Activated naive CD8-positive, alpha-beta T cell treated with anti-CD3 and anti-CD28 coated beads, Interleukin-2, amount 10 ng/mL, durations not matched to agents 7 days and 5 days (primary cell): ENCODE data around the gene GDF10. TPM values are rescaled to one million over a fixed set of nuclear protein-coding genes. Genes with fewer than 3 reads are reported as not detected.

Experiments
- ATAC-seq: fragments of 150-1000 bp; cut with Tn5 transposase; one replicate; pipeline ENCODE4 v1.10.0; 2021; ENCODE audit warnings: low read depth, moderate library complexity
- POLR2A ChIA-PET: fragments of 350-600 bp; sonication (Branson Sonifier 250); formaldehyde crosslinking; loops from one replicate; lab custom pipeline; 2021; ENCODE audit warnings: antibody characterized with exemption; lab: Charles Lee
- DNase-seq: peaks from one replicate; pipeline ENCODE4 v3.0.0; 2021
- H3K27ac Mint-ChIP-seq: one replicate; pipeline ENCODE4 v1.8.0; 2022; ENCODE audit warnings: mild to moderate bottlenecking, mixed read lengths
- H3K27me3 Mint-ChIP-seq: one replicate; pipeline ENCODE4 v1.8.0; 2022; ENCODE audit warnings: mild to moderate bottlenecking, moderate library complexity, mixed read lengths
- H3K36me3 Mint-ChIP-seq: one replicate; pipeline ENCODE4 v1.8.0; 2021; ENCODE audit warnings: mild to moderate bottlenecking, mixed read lengths
- H3K4me1 Mint-ChIP-seq: one replicate; pipeline ENCODE4 v1.8.0; 2021; ENCODE audit warnings: mixed read lengths
- H3K4me3 Mint-ChIP-seq: one replicate; pipeline ENCODE4 v1.8.0; 2022; ENCODE audit warnings: mild to moderate bottlenecking, moderate library complexity, mixed read lengths
- H3K9me3 Mint-ChIP-seq: one replicate; pipeline ENCODE4 v1.8.0; 2021; ENCODE audit warnings: mixed read lengths
- total RNA-seq, 2 experiments: library from RNA; stranded (reverse); gene quantifications; one replicate each; pipeline ENCODE4 v1.2.3, GENCODE V29; 2021

GDF10 gene
- total RNA-seq, 2 experiments from 2014 or later: 0.11 TPM

DNA sequence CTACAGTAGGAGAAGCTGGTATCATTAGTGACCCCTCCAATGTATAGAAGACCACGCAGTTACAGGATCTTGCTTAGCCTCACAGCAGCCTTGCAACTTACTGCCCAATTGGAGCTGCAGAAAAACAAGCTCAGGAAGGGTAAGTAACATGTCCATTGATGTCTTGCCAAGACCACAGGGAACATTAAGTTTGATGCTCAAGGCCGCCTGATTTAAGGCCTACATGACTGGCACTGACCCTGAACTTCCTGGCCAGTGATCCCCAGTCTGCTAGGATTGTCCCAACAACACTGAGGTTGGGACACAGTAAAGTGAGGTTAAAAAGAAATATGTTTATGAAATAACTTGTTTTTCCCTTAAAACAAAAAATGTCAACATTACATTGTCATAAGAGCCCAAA lies 15.4 kb downstream of the GDF10 start:
- POLR2A ChIA-PET: interaction anchor here (1.2 kb wide), 1 partner anchor 268 kb away, joined by 3 read pairs; no protein-coding TSS in a partner anchor

DNA sequence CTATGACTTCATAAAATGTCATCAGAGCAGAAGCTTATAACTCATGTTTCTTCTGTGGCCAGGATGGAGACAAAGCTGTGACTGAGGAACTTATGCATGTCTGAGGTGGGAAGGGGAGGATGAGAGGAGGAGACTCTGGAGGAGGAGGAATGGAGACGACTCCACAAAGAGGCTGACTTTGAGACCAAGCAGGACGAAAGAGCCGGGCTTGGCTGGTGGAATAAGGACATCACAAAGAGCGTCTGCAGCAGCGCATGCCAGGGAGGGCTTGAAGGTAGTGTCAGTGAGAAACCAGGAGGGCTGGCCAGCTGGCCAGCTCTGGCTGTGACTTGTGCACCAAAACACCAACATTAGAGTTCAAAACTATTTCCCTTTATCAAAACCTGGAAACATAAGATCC lies 16.1 kb downstream of the GDF10 start:
- Mint-ChIP-seq H3K4me1 (peaks cover 10% of the 10 kb centered on the region), H3K9me3 (no peaks in the 10 kb centered on the region), H3K36me3 (no peaks in the 10 kb centered on the region), H3K27ac (no peak overlapping the region), H3K4me3 (no peak overlapping the region), H3K27me3 (peaks cover 3% of the 10 kb centered on the region)
- ATAC-seq (no peak), DNase-seq (no peak)
- POLR2A ChIA-PET: no interaction called here

More for the DNA sequence above, 15.4 kb downstream of the GDF10 start:
- H3K4me3 Mint-ChIP-seq: no peak overlapping the region
- ATAC-seq (no peak), DNase-seq (no peak)
- H3K27me3 Mint-ChIP-seq: no peaks in the 10 kb centered on the region
- peaks cover 16% of the 10 kb centered on the region for H3K4me1 Mint-ChIP-seq
- H3K27ac Mint-ChIP-seq: no peak overlapping the region
- no peaks in the 10 kb centered on the region for H3K9me3 Mint-ChIP-seq
- no peaks in the 10 kb centered on the region for H3K36me3 Mint-ChIP-seq

DNA sequence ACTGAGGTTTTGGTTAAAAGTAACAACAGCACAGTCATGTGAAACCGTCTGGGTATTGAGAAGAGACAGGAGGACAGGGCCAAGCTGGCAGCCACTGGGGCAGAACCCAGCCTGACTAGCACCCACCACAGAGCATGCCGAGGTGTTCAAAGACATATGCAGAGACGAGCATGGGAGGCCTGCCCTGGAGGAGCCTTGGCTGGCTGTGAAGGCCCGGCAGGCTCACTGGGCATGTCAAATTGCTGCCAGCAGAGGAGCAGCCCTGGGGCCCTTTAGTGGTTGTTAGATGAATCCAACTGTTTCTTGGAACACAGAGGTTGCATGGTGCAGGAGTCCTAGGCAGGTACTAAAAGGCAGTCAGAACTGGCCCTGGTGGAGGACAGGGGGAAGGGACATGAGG lies 17.3 kb downstream of the GDF10 start:
- Mint-ChIP-seq H3K4me3 (no peak overlapping the region), H3K27ac (no peak overlapping the region), H3K36me3 (no peaks in the 10 kb centered on the region), H3K4me1 (no peaks in the 10 kb centered on the region), H3K27me3 (peaks cover 4% of the 10 kb centered on the region), H3K9me3 (no peaks in the 10 kb centered on the region)
- no peak for ATAC-seq
- DNase-seq: no peak
- POLR2A ChIA-PET: no interaction called here

DNA sequence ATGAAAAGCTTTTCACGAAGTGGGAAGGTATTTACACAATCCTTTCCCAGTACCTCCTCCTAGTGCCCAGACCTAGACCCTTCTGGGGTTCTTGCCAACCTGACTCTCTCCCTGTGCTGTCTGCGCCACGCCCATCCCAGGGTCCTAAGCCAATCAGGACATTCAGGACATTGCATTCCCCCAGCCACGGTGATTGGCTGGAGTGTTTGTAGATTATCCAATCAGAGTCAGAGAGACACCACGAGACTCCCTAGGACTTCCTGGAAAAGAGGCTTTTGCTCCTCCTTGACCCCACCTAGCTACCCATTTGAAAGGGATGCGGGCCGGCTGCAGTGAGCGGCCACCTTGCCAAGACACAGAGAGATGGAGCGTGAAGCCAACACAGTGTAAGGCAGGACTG lies 18.7 kb downstream of the GDF10 start:
- Mint-ChIP-seq H3K9me3 (no peaks in the 10 kb centered on the region), H3K36me3 (no peaks in the 10 kb centered on the region), H3K4me3 (no peak overlapping the region), H3K27ac (no peak overlapping the region), H3K4me1 (peaks cover 1% of the 10 kb centered on the region), H3K27me3 (peaks cover 6% of the 10 kb centered on the region)
- peak; percentile 8 for DNase-seq
- POLR2A ChIA-PET: interaction anchor here (0.6 kb wide), 1 partner anchor 20 kb away, joined by 3 read pairs; no protein-coding TSS in a partner anchor
- no peak for ATAC-seq

DNA sequence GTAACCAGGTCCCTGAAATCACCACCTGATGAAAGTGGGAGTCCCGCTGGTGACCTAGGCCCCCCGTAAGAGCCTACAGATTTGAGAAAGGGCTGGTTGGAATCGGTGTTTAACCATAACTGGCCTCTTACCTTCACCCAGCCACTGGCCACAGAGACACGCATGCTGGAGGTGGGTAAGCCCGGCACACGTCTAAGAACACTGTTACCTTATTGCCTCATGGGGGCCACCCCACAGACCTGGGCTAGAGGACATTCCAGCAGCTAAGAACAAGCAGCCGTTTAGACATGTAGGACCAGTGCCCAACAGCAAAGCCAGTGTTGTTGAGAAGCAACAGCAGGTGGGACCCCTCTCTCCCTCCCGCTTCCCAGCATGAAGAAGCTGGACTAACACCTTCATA lies 19.8 kb downstream of the GDF10 start:
- POLR2A ChIA-PET: no interaction called here
- no peaks in the 10 kb centered on the region for H3K36me3 Mint-ChIP-seq
- DNase-seq (no peak), ATAC-seq (no peak)
- no peak overlapping the region for H3K27ac Mint-ChIP-seq
- H3K4me1 Mint-ChIP-seq: peaks cover 1% of the 10 kb centered on the region
- no peaks in the 10 kb centered on the region for H3K9me3 Mint-ChIP-seq
- peaks cover 6% of the 10 kb centered on the region for H3K27me3 Mint-ChIP-seq
- H3K4me3 Mint-ChIP-seq: no peak overlapping the region

DNA sequence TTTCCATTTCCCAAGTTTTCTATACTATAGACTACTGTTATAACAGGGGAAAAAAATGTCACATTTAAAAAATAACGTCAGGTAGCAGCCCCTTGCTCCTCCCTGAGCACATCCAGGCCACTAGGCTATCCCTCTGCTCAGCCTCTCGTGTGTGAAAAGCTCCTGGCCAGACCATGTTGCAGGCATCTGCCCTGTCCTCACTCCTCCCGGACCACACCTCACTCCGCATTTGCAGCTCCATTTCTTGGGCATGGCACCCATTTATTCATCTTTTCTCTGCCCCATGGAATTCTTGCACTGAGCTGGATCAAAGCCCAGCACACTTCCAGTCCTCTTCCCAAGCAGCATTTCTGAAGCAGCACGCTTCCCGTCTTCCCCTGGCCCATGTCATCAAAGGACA lies 20.8 kb downstream of the GDF10 start:
- Mint-ChIP-seq H3K27ac (no peak overlapping the region), H3K4me1 (peaks cover 1% of the 10 kb centered on the region), H3K9me3 (no peaks in the 10 kb centered on the region), H3K27me3 (peaks cover 6% of the 10 kb centered on the region), H3K4me3 (no peak overlapping the region), H3K36me3 (no peaks in the 10 kb centered on the region)
- DNase-seq (no peak), ATAC-seq (no peak)
- POLR2A ChIA-PET: no interaction called here

DNA sequence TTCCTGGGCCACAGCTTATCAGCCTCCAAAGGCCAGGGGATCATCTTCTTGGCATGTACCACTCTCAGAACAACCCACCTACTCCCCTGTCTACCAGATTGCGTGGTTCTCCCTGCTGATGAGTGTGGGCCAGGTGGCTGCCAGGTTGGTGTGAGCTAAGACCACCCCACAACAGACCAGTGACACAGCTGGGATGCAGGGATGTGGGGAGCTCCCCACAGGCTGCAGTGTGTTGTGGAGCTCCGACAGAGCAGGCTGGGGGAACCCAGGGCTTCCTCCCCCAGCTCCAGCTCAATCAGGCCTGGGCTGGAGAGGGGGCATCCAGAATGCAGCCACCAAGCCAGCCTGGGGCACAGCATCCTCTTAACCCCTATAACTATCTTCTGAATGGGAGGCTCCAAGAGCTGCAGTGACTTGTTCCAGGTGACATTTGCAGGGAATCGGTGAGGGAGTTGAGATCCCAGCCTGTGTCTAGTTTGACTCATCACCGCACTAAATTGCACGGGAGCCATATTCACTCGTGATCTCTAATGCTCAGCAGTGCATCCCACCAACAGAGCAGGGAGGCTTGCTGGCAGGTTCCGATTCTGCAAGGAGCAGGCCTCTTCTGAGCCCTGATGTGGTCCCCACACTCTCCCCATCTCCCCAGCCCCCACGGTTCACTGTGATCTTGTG lies 21.7 kb downstream of the GDF10 start:
- no peaks in the 10 kb centered on the region for H3K36me3 Mint-ChIP-seq

DNA sequence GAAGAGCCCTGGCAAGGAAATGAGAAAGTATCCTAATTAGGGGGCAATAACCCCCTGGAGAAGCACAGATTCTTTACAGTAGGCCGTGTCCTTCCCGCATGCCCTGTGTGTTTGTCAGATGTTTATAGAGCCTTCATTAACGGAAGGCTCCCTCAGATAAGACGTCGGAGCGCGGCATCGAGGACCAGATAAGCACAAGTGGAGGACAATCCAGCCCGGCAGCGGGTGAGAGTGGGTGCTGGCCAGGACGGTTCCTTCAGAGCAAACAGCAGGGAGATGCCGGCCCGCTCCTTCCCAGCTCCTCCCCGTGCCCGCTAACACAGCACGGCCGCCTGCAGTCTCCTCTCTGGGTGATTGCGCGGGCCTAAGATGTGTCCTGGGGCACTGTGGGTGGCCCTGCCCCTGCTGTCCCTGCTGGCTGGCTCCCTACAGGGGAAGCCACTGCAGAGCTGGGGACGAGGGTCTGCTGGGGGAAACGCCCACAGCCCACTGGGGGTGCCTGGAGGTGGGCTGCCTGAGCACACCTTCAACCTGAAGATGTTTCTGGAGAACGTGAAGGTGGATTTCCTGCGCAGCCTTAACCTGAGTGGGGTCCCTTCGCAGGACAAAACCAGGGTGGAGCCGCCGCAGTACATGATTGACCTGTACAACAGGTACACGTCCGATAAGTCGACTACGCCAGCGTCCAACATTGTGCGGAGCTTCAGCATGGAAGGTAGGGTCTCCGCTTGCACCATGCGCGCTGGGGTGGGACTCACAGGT lies 22.5 kb downstream of the GDF10 start, which contains the start of gene GDF2:
Gene GDF2, plus strand, starts transcription at position 155 of the 762 bp plus-strand sequence. Its CDS starts 215 bp downstream, at position 370.
- H3K27me3 Mint-ChIP-seq: peaks cover 6% of the 10 kb centered on the region
- DNase-seq (peak; percentile 14), ATAC-seq (no peak)
- POLR2A ChIA-PET: no interaction called here
- H3K36me3 Mint-ChIP-seq: no peaks in the 10 kb centered on the region
- H3K4me1 Mint-ChIP-seq: peaks cover 1% of the 10 kb centered on the region
- H3K9me3 Mint-ChIP-seq: no peaks in the 10 kb centered on the region
- no peak within 1 kb of the TSS for H3K4me3 Mint-ChIP-seq
- no peak within 1 kb of the TSS for H3K27ac Mint-ChIP-seq

More for the DNA sequence above, 21.7 kb downstream of the GDF10 start:
- H3K27ac Mint-ChIP-seq: no peak overlapping the region
- ATAC-seq (no peak), DNase-seq (no peak)
- peaks cover 1% of the 10 kb centered on the region for H3K4me1 Mint-ChIP-seq
- peaks cover 6% of the 10 kb centered on the region for H3K27me3 Mint-ChIP-seq
- H3K4me3 Mint-ChIP-seq: no peak overlapping the region
- no peaks in the 10 kb centered on the region for H3K9me3 Mint-ChIP-seq
- POLR2A ChIA-PET: no interaction called here

DNA sequence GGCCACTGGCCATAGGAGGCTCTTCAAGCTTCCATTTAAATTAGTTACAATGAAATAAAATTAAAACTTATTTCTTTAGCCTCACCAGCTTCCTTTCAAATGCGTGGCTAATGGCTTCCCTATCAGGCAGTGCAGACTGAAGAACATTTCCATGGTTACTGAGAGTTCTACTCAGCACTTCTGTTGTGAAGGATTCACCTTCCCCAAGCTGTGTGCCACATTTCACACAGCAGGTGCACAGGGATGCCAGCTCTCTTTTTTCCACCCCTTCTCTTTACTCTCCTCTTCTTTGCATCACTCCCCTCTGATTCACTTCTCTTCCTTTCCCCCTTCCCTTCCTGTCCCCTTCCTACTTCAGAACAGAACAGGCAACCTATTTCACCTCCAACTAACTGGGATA lies 23.1 kb downstream of the GDF10 start:
- Mint-ChIP-seq H3K4me1 (peaks cover 1% of the 10 kb centered on the region), H3K4me3 (no peak overlapping the region), H3K9me3 (peaks cover 4% of the 10 kb centered on the region), H3K27me3 (peaks cover 6% of the 10 kb centered on the region), H3K27ac (no peak overlapping the region), H3K36me3 (no peaks in the 10 kb centered on the region)
- ATAC-seq (no peak), DNase-seq (no peak)
- POLR2A ChIA-PET: no interaction called here

DNA sequence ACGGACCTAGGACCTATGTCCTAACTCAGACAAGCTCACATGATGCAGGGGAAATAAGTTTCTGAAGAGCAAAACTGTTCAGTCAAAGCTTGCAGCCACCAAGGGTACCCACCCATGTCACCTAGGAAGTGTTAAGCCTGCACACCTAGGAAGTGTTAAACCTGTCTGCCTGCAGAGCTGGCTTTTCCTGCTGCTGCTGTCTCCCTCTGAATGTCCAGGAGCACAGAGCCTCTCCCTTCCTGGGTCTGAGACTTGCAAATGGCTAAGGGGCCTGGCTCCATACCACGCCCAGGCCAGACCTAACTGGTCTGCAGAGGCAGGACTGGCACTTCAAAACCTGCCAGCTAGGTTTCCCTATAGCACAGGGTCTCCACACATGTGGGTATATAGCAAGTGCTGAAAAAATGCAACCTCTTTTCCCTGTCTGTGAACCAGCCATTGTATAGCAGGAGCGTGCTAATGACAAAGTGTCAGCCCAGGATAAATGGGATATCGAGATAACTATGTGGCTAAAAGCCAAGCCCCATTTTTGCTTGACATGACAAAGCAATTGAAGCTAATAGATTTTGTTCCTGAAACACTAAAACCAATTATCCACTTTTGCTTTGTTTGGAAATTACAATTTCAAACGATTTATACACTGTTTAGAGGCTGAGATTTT lies 23.8 kb downstream of the GDF10 start:
- no peak for ATAC-seq
- no peak overlapping the region for H3K27ac Mint-ChIP-seq
- H3K4me3 Mint-ChIP-seq: no peak overlapping the region
- DNase-seq: no peak
- peaks cover 6% of the 10 kb centered on the region for H3K27me3 Mint-ChIP-seq
- POLR2A ChIA-PET: no interaction called here
- peaks cover 1% of the 10 kb centered on the region for H3K4me1 Mint-ChIP-seq
- no peaks in the 10 kb centered on the region for H3K36me3 Mint-ChIP-seq
- H3K9me3 Mint-ChIP-seq: peaks cover 9% of the 10 kb centered on the region

DNA sequence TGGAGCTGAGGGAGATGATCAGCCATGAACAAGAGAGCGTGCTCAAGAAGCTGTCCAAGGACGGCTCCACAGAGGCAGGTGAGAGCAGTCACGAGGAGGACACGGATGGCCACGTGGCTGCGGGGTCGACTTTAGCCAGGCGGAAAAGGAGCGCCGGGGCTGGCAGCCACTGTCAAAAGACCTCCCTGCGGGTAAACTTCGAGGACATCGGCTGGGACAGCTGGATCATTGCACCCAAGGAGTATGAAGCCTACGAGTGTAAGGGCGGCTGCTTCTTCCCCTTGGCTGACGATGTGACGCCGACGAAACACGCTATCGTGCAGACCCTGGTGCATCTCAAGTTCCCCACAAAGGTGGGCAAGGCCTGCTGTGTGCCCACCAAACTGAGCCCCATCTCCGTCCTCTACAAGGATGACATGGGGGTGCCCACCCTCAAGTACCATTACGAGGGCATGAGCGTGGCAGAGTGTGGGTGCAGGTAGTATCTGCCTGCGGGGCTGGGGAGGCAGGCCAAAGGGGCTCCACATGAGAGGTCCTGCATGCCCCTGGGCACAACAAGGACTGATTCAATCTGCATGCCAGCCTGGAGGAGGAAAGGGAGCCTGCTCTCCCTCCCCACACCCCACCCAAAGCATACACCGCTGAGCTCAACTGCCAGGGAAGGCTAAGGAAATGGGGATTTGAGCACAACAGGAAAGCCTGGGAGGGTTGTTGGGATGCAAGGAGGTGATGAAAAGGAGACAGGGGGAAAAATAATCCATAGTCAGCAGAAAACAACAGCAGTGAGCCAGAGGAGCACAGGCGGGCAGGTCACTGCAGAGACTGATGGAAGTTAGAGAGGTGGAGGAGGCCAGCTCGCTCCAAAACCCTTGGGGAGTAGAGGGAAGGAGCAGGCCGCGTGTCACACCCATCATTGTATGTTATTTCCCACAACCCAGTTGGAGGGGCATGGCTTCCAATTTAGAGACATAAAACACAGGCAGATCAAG lies 25.6 kb downstream of the GDF10 start:
- no peak overlapping the region for H3K4me3 Mint-ChIP-seq
- H3K9me3 Mint-ChIP-seq: peaks cover 9% of the 10 kb centered on the region
- H3K36me3 Mint-ChIP-seq: no peaks in the 10 kb centered on the region
- H3K4me1 Mint-ChIP-seq: peaks cover 1% of the 10 kb centered on the region
- POLR2A ChIA-PET: no interaction called here
- peaks cover 6% of the 10 kb centered on the region for H3K27me3 Mint-ChIP-seq
- H3K27ac Mint-ChIP-seq: no peak overlapping the region
- DNase-seq: no peak
- no peak for ATAC-seq

DNA sequence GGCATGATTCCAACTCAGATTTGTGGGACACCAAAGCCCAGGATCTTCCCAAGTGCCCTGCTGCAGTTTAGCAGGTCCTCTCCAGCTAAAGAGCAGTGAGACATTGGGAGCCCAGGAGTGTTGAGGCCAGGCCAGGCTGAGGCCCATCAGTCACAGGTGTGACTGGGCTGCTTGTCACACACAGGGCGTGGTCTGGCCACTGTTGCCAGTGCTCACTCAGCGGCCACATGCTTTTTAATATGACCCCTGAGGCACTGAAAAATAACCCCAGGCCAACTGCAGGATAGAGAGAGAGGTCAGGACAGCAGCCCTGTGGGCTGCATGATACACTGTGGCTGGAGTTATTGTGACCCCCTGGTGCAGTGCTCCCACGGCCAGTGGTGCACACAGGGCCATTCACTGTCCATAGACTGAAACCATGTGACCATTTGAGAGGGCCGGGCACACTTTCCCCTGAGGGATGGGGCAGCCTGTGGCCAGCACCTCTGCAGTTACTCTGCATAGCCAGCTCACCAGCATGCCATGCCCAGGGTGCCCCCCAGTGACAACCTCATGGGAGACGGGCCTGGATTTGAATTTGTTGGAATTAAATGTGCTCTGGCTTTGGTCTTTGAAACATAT lies 26.4 kb downstream of the GDF10 start:
- Mint-ChIP-seq H3K27me3 (peaks cover 2% of the 10 kb centered on the region), H3K36me3 (no peaks in the 10 kb centered on the region), H3K4me1 (peaks cover 1% of the 10 kb centered on the region), H3K9me3 (peaks cover 9% of the 10 kb centered on the region), H3K4me3 (no peak overlapping the region), H3K27ac (no peak overlapping the region)
- ATAC-seq (no peak), DNase-seq (peak; percentile 10)
- POLR2A ChIA-PET: no interaction called here
